Progenitor cell of endocrine pancreas (in vitro differentiated cells): ENCODE results near the gene SH2D3A. TPM values are rescaled to one million over a fixed set of nuclear protein-coding genes. Genes with fewer than 3 reads are reported as not detected.

Experiments
- DNase-seq: peaks from one replicate; pipeline ENCODE4 v3.0.0; 2021; ENCODE audit warnings: low spot score; ENCODE audit not compliant: unreplicated experiment
- H3K27ac Mint-ChIP-seq: 2 replicates; pipeline ENCODE4 v1.8.0; 2021; ENCODE audit warnings: mild to moderate bottlenecking, moderate library complexity, mixed read lengths
- H3K27me3 Mint-ChIP-seq: 2 replicates; pipeline ENCODE4 v1.8.0; 2021; ENCODE audit warnings: mixed read lengths
- H3K36me3 Mint-ChIP-seq: 2 replicates; pipeline ENCODE4 v1.8.0; 2022; ENCODE audit warnings: mixed read lengths; ENCODE audit not compliant: insufficient read depth
- H3K4me1 Mint-ChIP-seq: 2 replicates; pipeline ENCODE4 v1.8.0; 2021; ENCODE audit warnings: low read depth, mixed read lengths
- H3K4me3 Mint-ChIP-seq: 2 replicates; pipeline ENCODE4 v1.8.0; 2021; ENCODE audit warnings: low read depth, mild to moderate bottlenecking, moderate library complexity, mixed read lengths
- H3K9me3 Mint-ChIP-seq: 2 replicates; pipeline ENCODE4 v1.8.0; 2021; ENCODE audit warnings: low read depth, mixed read lengths
- total RNA-seq: library from RNA; stranded (reverse); gene quantifications from 2 replicates; pipeline ENCODE4 v1.2.1, GENCODE V29; 2021
- TF ChIP-seq, protein P1 (sequence below): fragments of 200-600 bp; sonication (generic); IDR thresholded peaks from one replicate; pipeline ENCODE4 v1.5.0; 2021; ENCODE audit warnings: antibody characterized with exemption, mild to moderate bottlenecking; ENCODE audit not compliant: unreplicated experiment

Gene SH2D3A
- total RNA-seq, 1 donor from 2014 or later, result 19.8 TPM

GRCh38 chr19:6716610-6716970 is 50.6 kb downstream of the SH2D3A start:
- Mint-ChIP-seq H3K4me1 (no peaks in the 10 kb centered on the region), H3K27ac (no peak overlapping the region), H3K9me3 (no peaks in the 10 kb centered on the region), H3K36me3 (no peaks in the 10 kb centered on the region), H3K27me3 (peaks cover 28% of the 10 kb centered on the region), H3K4me3 (no peak overlapping the region)
- TF ChIP-seq, protein P1, sequence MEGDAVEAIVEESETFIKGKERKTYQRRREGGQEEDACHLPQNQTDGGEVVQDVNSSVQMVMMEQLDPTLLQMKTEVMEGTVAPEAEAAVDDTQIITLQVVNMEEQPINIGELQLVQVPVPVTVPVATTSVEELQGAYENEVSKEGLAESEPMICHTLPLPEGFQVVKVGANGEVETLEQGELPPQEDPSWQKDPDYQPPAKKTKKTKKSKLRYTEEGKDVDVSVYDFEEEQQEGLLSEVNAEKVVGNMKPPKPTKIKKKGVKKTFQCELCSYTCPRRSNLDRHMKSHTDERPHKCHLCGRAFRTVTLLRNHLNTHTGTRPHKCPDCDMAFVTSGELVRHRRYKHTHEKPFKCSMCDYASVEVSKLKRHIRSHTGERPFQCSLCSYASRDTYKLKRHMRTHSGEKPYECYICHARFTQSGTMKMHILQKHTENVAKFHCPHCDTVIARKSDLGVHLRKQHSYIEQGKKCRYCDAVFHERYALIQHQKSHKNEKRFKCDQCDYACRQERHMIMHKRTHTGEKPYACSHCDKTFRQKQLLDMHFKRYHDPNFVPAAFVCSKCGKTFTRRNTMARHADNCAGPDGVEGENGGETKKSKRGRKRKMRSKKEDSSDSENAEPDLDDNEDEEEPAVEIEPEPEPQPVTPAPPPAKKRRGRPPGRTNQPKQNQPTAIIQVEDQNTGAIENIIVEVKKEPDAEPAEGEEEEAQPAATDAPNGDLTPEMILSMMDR, result no peak
- DNase-seq, result no peak

DNA sequence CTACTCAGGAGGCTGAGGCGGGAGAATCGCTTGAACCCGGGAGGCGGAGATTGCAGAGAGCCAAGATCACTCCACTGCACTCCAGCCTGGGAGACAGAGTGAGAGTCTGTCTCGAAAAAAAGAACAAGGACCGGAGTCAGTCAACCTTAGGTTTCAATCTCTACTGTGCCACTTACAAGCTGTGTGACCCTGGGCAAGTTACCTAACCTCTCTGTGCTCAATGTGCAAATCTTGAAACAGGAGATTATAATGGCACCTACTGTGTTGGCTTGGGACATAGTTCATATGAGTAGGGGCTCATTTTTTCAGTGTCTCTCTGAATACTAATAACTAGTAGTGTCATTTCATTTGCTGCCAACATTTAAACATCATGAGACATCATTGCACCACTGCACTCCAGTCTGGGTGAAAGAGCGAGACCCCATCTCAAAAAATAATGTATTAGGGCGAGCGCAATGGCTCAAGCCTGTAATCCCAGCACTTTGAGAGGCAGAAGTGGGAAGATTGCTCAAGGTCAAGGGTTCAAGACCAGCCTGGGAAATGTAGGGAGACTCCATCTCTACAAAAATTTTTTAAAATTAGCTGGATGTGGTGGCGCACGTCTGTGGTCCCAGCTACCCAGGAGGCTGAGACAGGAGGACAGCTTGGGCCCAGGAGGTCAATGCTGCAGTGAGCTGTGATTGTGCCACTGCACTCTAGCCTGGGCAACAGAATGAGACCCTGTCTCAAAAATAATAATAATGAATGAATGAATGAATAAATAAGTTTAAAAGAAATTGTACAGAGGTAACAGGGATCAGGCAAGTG is 52.3 kb downstream of the SH2D3A start:
- TF ChIP-seq, protein P1, result no peak
- DNase-seq, result no peak
- Mint-ChIP-seq H3K27me3 (peaks cover 42% of the 10 kb centered on the region), H3K4me1 (no peaks in the 10 kb centered on the region), H3K27ac (no peak overlapping the region), H3K9me3 (no peaks in the 10 kb centered on the region), H3K4me3 (no peak overlapping the region), H3K36me3 (no peaks in the 10 kb centered on the region)

GRCh38 chr19:6713773-6714692 is 53.2 kb downstream of the SH2D3A start:
- Mint-ChIP-seq H3K9me3 (no peaks in the 10 kb centered on the region), H3K4me3 (no peak overlapping the region), H3K27ac (no peak overlapping the region), H3K4me1 (no peaks in the 10 kb centered on the region), H3K27me3 (peaks cover 46% of the 10 kb centered on the region), H3K36me3 (no peaks in the 10 kb centered on the region)
- DNase-seq, result no peak
- TF ChIP-seq, protein P1, result no peak

DNA sequence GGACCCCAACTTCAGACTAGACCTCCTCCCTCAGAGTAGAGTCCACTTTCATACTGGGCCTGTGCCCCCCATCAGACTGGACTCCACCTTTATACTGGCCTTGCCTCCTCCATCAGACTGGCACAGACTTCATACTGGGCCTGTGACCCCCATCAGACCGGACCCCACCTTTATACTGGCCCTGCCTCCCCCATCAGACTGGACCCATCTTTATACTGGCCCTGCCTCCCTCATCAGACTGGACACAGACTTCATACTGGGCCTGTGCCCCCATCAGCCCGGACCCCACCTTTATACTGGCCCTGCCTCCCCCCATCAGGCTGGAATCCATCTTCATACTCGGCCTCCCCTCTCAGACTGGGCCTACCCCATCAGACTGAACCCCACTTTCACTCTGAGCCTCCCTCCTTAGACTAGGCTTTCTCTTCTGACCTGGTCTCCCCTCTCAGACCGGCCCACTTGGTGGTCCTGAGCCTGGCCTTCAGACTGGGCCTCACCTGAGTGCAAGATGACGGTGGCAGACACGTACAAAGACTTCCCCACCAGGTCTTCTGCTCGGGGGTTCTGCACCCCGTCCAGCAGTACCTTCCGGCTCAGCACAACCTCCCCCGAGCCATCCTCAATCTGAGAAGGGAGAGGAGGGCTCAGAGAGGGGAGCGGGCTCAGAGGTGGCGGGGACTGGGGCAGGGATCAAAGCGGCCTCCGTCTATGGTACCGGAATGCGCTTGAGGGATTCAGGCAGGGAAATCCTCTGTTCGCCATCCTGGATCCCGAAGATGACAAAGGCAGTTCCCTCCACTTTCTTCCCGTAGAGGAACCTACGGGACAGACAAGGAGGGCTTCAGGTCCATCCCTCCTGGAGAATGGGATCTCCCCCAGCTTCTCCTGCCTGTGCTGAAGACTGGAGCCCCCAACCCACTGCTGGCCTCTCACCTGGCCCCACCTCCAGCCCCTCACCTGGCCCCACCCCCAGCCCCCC is 54.3 kb downstream of the SH2D3A start:
- Mint-ChIP-seq H3K4me1 (no peaks in the 10 kb centered on the region), H3K4me3 (no peak overlapping the region), H3K36me3 (no peaks in the 10 kb centered on the region), H3K27ac (no peak overlapping the region), H3K9me3 (no peaks in the 10 kb centered on the region), H3K27me3 (peaks cover 54% of the 10 kb centered on the region)
- no peak for DNase-seq
- TF ChIP-seq, protein P1, result no peak
